ENCODE results near the gene RWDD4. TPM values are rescaled to one million over a fixed set of nuclear protein-coding genes. Genes with fewer than 3 reads are reported as not detected.
"Not testable (repeated sequence)": the region's sequence is repeated elsewhere in the genome, so short reads cannot be mapped to it uniquely, and the experiment has no call there.

Gene RWDD4
- total RNA-seq, 1 donor from 2014 or later = 19.6 TPM

GRCh38 chr4:183633476-183634400 lies 25.2 kb downstream of the RWDD4 start:
- DNase-seq (ENCODE audit: low spot score, unreplicated experiment) = no peak
- no peaks in the 10 kb centered on the region for H3K36me3 Mint-ChIP-seq (ENCODE audit: insufficient read depth)
- H3K4me1 Mint-ChIP-seq (ENCODE audit: low read depth) = peaks cover 21% of the 10 kb centered on the region
- H3K27ac Mint-ChIP-seq = no peak overlapping the region
- H3K4me3 Mint-ChIP-seq (ENCODE audit: low read depth) = no peak overlapping the region
- no peaks in the 10 kb centered on the region for H3K27me3 Mint-ChIP-seq
- TF ChIP-seq, protein P1, sequence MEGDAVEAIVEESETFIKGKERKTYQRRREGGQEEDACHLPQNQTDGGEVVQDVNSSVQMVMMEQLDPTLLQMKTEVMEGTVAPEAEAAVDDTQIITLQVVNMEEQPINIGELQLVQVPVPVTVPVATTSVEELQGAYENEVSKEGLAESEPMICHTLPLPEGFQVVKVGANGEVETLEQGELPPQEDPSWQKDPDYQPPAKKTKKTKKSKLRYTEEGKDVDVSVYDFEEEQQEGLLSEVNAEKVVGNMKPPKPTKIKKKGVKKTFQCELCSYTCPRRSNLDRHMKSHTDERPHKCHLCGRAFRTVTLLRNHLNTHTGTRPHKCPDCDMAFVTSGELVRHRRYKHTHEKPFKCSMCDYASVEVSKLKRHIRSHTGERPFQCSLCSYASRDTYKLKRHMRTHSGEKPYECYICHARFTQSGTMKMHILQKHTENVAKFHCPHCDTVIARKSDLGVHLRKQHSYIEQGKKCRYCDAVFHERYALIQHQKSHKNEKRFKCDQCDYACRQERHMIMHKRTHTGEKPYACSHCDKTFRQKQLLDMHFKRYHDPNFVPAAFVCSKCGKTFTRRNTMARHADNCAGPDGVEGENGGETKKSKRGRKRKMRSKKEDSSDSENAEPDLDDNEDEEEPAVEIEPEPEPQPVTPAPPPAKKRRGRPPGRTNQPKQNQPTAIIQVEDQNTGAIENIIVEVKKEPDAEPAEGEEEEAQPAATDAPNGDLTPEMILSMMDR (IDR thresholded peaks at IDR 0.05; ENCODE audit: unreplicated experiment) = no peak
- no peaks in the 10 kb centered on the region for H3K9me3 Mint-ChIP-seq (ENCODE audit: low read depth)

DNA sequence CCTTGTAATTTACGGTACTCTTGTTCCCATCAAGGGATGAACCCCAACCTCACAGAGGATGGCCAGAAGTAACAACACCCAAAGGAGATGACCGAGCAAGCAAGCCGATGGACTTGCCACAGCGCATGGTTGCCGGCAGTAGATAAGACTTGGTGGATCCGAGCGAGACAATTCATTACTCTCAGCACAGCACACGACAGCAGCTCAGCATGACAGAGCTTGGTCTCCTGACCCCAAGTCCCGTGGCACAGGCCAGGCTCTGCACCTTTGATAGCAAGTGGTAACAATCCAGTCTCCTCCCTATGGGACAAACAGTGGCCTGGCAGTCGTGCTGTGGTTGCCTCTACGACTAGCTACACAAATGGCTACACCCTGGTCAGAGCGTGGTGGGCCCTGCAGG lies 26.3 kb downstream of the RWDD4 start:
- peaks cover 21% of the 10 kb centered on the region for H3K4me1 Mint-ChIP-seq (ENCODE audit: low read depth)

DNA sequence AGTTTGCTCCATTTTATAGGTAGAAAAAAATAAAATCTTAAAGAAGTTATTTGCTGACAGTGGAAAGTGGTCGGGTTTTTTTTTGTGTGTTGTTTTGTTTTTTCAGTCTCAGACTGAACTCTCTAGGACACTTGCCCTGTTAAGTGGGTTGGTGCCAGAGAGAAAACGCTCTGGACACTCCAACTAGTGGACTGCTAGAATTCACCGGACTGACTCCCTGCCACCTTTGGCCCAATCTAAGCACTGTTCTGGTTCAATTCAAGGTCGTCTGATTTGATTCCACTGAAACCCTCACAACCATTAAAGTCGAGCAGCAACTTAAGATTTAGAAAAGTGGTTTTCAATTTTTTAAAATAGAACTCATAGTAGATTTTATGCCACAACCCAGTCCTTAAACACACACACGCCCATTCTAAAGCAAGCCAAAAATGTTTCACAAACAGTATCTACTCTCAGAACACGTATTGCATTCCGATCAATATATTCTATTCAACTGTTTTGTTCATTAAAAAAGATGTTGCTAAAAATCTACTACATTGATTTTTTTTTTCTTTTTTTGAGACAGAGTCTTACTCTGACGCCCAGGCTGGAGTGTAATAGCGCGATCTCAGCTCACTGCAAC lies 27.3 kb downstream of the RWDD4 start:
- Mint-ChIP-seq H3K9me3 (ENCODE audit: low read depth) (no peaks in the 10 kb centered on the region), H3K4me1 (ENCODE audit: low read depth) (peaks cover 11% of the 10 kb centered on the region)
- TF ChIP-seq, protein P1 (IDR thresholded peaks at IDR 0.05; ENCODE audit: unreplicated experiment) = no peak

More for the DNA sequence above, 26.3 kb downstream of the RWDD4 start:
- no peaks in the 10 kb centered on the region for H3K36me3 Mint-ChIP-seq (ENCODE audit: insufficient read depth)
- TF ChIP-seq, protein P1 (IDR thresholded peaks at IDR 0.05; ENCODE audit: unreplicated experiment) = no peak
- no peak overlapping the region for H3K27ac Mint-ChIP-seq
- H3K9me3 Mint-ChIP-seq (ENCODE audit: low read depth) = no peaks in the 10 kb centered on the region
- H3K27me3 Mint-ChIP-seq = no peaks in the 10 kb centered on the region
- no peak for DNase-seq (ENCODE audit: low spot score, unreplicated experiment)
- H3K4me3 Mint-ChIP-seq (ENCODE audit: low read depth) = no peak overlapping the region

DNA sequence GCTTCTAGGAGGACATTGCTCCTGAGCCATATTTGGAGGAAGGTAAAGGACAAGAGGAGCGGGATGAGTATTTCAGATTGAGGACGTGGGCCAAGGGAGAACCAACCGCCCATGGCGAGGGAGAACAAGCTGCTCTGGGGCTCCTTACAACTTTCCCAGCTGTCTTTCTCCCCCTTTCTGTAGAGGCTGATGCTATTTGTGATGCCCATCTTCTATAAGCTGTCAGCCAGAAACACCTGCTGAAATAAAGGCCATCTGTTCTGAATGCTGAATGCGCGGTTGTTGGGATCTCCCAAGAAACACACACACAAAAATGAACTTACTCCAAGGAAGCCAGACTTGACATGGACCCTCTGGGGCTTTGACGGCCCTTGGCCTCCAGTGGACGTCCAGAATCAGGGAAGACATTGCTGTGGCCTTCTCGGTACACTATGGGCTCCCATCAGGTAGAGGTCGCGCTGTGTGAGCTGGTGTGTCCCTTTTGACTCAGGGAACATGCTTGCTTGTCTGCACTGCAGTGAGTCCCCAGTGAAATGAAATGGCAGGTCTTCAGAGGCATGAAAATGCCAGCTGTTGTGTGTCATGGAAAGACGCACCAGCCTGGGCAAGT lies 30.9 kb downstream of the RWDD4 start:
- DNase-seq (ENCODE audit: low spot score, unreplicated experiment) = no peak
- no peaks in the 10 kb centered on the region for H3K4me1 Mint-ChIP-seq (ENCODE audit: low read depth)
- no peaks in the 10 kb centered on the region for H3K9me3 Mint-ChIP-seq (ENCODE audit: low read depth)
- H3K27me3 Mint-ChIP-seq = no peaks in the 10 kb centered on the region
- H3K27ac Mint-ChIP-seq = peak overlapping the region; percentile 18
- H3K4me3 Mint-ChIP-seq (ENCODE audit: low read depth) = no peak overlapping the region
- H3K36me3 Mint-ChIP-seq (ENCODE audit: insufficient read depth) = no peaks in the 10 kb centered on the region
- TF ChIP-seq, protein P1 (IDR thresholded peaks at IDR 0.05; ENCODE audit: unreplicated experiment) = no peak

More for the DNA sequence above, 27.3 kb downstream of the RWDD4 start:
- Mint-ChIP-seq H3K4me3 (ENCODE audit: low read depth) (no peak overlapping the region), H3K27ac (no peak overlapping the region), H3K36me3 (ENCODE audit: insufficient read depth) (no peaks in the 10 kb centered on the region), H3K27me3 (no peaks in the 10 kb centered on the region)
- no peak for DNase-seq (ENCODE audit: low spot score, unreplicated experiment)

DNA sequence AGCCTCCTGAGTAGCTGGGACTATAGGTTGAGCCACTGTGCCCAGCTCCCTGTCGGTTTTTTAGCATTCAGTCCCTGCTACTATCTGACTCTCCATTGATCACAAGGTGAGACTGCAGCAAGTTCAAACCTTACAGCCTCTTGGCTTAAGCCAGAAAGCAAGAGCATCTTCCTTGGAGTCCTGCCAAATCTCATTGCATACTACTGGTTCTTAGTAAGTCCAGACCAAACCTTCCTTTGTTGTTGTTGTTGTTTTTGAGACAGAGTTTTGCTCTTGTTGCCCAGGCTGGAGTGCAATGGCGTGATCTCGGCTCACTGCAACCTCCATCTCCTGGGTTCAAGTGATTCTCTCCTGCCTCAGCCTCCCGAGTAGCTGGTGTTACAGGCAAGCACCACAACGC lies 31.7 kb downstream of the RWDD4 start:
- H3K36me3 Mint-ChIP-seq (ENCODE audit: insufficient read depth); H3K4me3 Mint-ChIP-seq (ENCODE audit: low read depth); H3K27me3 Mint-ChIP-seq; H3K27ac Mint-ChIP-seq; H3K4me1 Mint-ChIP-seq (ENCODE audit: low read depth); DNase-seq (ENCODE audit: low spot score, unreplicated experiment); H3K9me3 Mint-ChIP-seq (ENCODE audit: low read depth): not testable (repeated sequence)
